GM21737 (cell line): ENCODE results near the gene ADH1A.
"Not testable (repeated sequence)": the region's sequence is repeated elsewhere in the genome, so short reads cannot be mapped to it uniquely, and the experiment has no call there.

Experiments used
- ATAC-seq: cut with Tn5 transposase; IDR thresholded peaks from one replicate; pipeline ENCODE4 v1.9.1; 2021; ENCODE audit warnings: mild to moderate bottlenecking, moderate library complexity; ENCODE audit not compliant: unreplicated experiment

The ADH1A gene

DNA sequence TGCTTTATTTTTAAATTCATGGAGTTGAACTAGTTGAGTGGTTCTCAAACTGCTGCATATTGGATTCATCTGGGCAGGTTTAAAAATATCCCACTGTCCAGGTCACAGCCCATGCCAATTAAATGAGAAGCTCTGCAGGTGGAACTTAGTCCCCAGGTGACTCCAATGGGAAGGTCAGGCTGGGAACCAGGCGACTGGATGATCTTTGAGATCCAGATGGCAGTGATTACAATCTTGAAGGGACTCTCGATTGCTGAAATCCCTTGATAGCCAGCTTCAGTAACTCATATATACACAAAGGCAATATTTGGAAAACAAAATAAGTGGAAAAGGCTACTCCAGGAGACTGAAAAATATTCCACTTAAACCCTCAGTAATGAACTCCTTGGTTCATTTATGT is 8.1 kb downstream of the ADH1A start:
- ATAC-seq: no peak

DNA sequence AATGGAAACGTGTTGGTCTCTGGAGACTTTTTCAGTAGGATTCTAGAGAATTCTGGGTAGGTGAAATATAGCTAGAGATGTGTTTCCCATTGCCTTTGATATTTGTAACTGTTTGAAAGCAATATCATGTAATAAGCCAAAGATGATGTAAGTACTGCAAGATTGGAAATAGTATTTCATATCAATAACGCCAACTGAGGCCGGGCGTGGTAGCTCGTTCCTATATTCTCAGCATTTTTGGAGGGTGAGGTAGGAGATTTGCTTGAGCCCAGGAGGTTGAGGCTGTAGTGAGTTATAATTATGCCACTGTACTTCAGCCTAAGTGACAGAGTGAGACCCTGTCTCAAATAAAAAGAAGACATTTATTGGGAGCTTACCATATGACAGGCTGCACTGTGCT is 9.5 kb downstream of the ADH1A start:
- no peak for ATAC-seq

DNA sequence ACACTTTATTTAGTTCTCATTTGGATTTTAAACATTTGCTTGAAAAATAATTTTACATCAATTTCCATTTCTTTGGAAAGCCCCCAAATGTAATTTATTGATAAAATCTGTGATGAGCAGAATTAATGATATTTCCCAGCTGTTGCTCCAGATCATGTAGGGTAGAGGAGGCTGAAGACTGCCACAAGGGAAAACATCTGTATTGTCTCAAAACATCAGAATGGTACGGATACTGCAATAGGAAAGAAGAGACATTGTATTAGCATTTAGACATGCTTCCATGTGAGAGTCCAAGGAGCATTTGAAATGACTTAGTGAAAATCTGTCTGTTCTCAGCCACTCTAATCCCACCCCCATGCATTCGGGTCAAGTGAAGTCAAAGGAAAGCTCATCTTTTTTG is 14.4 kb downstream of the ADH1A start:
- no peak for ATAC-seq

GRCh38 chr4:99275885-99276284 is 14.9 kb downstream of the ADH1A start:
- no peak for ATAC-seq

DNA sequence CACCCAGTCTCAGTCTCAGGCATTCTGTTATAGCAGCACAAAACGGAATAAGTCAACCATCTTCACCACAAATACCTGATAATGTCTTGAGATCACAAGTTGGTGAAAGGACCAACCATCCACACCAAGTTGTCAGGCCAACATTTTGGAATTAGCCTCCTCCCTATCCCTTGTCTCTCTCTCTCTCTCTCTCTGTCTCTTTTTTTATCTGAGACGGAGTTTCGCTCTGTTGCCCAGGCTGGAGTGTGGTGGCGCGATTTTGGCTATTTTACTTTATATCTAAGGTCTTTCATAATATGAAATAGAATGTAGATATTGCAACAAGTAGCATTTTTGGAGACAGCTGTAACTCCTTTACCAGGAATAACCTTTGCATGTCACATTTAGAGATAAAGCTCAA is 15.7 kb downstream of the ADH1A start:
- ATAC-seq: no peak

- ATAC-seq: no peak
Observed at GRCh38 chr4:99273704-99274103, 17.1 kb downstream of the ADH1A start.

DNA sequence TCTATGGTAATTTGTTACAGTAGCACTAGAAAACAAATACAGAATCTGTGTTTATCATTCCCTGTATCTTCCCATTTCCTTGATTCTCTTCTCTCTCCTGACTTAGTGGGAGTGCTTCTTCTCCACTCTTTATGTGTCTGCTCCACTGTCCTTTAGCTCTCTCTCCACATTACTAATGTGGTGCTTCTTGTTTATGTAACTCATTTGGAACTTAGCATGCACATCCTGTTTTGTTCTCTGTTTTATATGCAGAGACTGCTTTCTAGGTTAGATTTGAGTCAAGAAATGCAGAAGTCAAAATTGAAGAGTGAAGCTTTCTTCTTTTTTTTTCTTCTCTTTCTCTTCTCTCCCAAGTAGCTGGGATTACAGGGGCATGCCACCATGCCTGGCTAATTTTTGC is 25.9 kb downstream of the ADH1A start:
- ATAC-seq: no peak

DNA sequence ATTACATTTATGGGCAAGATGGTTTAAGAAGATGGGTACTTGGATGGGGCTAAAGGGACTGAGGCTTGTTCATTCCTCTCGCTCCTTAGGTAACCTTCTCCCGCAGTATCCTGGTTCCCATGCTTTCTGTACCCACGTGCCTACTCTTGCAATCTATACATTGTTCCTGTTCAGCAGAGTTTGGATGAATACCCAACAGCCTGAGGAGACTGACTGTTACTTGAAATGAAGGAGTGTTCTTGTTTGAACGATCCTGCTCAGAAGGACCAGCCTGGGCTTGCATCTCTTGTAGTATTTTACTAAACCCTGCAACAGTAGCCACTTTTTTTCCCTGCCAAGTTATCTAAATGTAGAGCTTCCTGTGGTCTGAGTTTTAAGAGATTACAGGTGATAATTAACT is 38.0 kb downstream of the ADH1A start:
- ATAC-seq: no peak

DNA sequence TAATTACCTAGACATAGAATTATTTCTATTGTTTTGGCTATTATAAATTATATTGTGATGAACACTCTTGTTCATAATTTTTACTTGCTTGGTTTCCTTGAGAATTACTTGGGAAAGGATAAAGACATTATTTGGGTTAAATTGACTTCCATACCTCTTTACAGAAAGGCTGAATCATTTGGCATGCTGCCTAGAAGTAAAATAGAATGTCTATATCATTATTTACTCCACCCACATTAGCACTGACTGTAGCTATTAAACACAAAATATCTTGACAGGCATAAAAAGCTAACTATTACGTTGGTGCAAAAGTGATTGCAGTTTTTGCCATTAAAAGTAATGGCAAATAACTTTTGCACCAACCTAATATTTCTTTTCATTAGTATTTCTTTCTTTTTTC is 42.1 kb downstream of the ADH1A start:
- ATAC-seq: no peak

DNA sequence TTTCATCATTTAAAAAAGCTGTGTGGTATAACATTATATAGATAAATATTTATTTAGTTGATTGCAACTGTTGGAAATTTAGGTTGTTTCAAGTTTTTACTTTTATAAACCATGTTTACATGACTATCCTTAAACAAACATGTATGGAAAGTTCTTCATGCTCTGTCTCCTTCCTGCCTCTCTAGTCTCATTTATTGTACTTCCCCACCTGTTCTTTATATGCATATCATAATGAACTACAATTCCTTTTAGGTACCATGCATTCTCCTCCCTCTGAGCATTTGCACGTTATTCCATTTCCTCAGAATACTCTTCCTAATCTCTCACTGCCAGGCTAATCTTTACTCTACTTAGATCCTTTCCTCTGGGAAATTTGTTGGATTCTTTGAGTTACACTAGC is 54.8 kb downstream of the ADH1A start:
- ATAC-seq: no peak

- ATAC-seq: no peak
Observed at GRCh38 chr4:99234331-99235010, 56.3 kb downstream of the ADH1A start.

DNA sequence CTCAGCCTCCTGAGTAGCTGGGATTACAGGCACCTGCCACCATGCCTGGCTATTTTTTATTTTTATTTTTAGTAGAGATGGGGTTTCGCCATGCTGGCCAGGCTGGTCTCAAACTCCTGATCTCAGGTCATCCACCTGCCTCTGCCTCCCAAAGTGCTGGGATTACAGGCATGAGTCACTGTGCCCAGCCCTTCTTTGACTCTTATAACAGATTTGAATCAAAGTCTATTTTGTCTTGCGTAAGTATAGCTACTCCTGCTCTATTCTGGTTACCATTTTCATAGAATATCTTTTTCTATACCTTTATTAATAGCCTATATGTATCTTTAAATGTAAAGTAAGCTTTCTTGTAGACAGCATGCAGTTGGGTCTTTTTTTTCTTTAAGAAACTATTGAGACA is 57.4 kb downstream of the ADH1A start:
- not testable (repeated sequence) for ATAC-seq

GRCh38 chr4:99228706-99229105 is 62.1 kb downstream of the ADH1A start:
- not testable (repeated sequence) for ATAC-seq

DNA sequence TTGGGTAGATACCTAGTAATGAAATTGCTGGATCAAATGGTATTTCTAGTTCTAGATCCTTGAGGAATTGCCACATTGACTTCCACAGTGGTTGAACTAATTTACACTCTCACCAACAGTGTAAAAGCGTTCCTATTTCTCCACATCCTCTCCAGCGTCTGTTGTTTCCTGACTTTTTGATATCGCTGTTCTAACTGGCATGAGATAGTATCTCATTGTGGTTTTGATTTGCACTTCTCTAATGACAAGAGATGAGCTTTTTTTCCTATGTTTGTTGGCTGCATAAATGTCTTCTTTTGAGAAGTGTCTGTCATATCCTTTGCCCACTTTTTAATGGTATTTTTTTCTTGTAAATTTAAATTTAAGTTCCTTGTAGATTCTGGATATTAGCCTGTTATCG is 63.1 kb downstream of the ADH1A start:
- not testable (repeated sequence) for ATAC-seq
